GM12878 (cell line): ENCODE results near the gene ZNF667. TPM values are rescaled to one million over a fixed set of nuclear protein-coding genes. Genes with fewer than 3 reads are reported as not detected.

Experiments used
- ASH2L ChIP-seq: fragments of 300-600, 200-600 bp; sonication (generic); IDR thresholded peaks from 2 replicates; pipeline ENCODE4 v1.6.1; 2017; ENCODE audit warnings: low read depth, mild to moderate bottlenecking, borderline replicate concordance
- BRCA1 ChIP-seq: IDR thresholded peaks from 2 replicates; pipeline ENCODE4 v1.6.1; 2011; ENCODE audit warnings: low read depth, low read length, improper control_type of control experiment
- CBX3 ChIP-seq: fragments of 200-600 bp; sonication (generic); IDR thresholded peaks from 2 replicates; pipeline ENCODE4 v1.6.1; 2016; ENCODE audit warnings: low read depth, borderline replicate concordance
- CBX5 ChIP-seq: sonication (generic); IDR thresholded peaks from 2 replicates; pipeline ENCODE4 v1.6.1; 2016; ENCODE audit warnings: low read depth, moderate library complexity, mild to moderate bottlenecking, inconsistent platforms
- CUX1 ChIP-seq: IDR thresholded peaks from 2 replicates; pipeline ENCODE4 v1.6.1; 2012; ENCODE audit warnings: improper control_type of control experiment, low read depth, low read length; ENCODE audit not compliant: insufficient replicate concordance
- E2F4 ChIP-seq: IDR thresholded peaks from 2 replicates; pipeline ENCODE4 v1.6.1; 2012; ENCODE audit warnings: low read depth, low read length, improper control_type of control experiment
- RELA ChIP-seq: fragments of 450-650 bp; IDR thresholded peaks from 2 replicates; pipeline ENCODE4 v1.8.0; 2014; ENCODE audit warnings: borderline replicate concordance; ENCODE audit not compliant: partially characterized antibody
- SP1 ChIP-seq: IDR thresholded peaks from one replicate; pipeline ENCODE4 v1.6.1; 2011; ENCODE audit warnings: low read depth, low read length
- TCF7 ChIP-seq: IDR thresholded peaks from 2 replicates; pipeline ENCODE4 v1.6.1; 2014; ENCODE audit warnings: antibody characterized with exemption, borderline replicate concordance
- polyA plus RNA-seq, 11 experiments: library from polyadenylated mRNA; depleted of rRNA in 4 of 11; unstranded in 6 of 11; stranded (reverse) in 5 of 11; fragments of >200 nt; fragmentation: Nextera tagmentation in 4 of 11; fragmentation: Illumina TruSeq in 1 of 11; extraction: Ambion mirVana in 4 of 11; extraction: Trizol in 1 of 11; gene quantifications; 1 replicate in 1 of 11; 2 replicates in 10 of 11; pipeline versions ENCODE4 v1.2.1 to v1.2.3, GENCODE V29; 2011 to 2016; ENCODE audit warnings: inconsistent platforms in 2 of 11, missing spikeins in 2 of 11, low read depth in 1 of 11
- total RNA-seq, 4 experiments: library from RNA; depleted of rRNA in 3 of 4; stranded (reverse); fragments of >200 nt in 3 of 4; fragmentation: Illumina TruSeq in 1 of 4; extraction: Trizol in 1 of 4; gene quantifications; 2 replicates each; pipeline versions ENCODE4 v1.2.1 to v1.2.3, GENCODE V29; 2013 to 2021

The ZNF667 gene
- total and polyA plus RNA-seq, 10 of the 15 experiments (the other 5 are each of a cell fraction or from before 2014, with no cell fraction given) = 0.10 TPM; not detected in 9

- TF ChIP-seq E2F4 = no peak
- TF ChIP-seq BRCA1 = no peak
- TF ChIP-seq CBX3 = no peak
- no peak for TF ChIP-seq CBX5
- TF ChIP-seq ASH2L = no peak
- no peak for TF ChIP-seq SP1
- no peak for TF ChIP-seq RELA
- TF ChIP-seq CUX1 = no peak
- TF ChIP-seq TCF7 = no peak
Measured at GRCh38 chr19:56477429-56478338, 539 bp upstream of the ZNF667 start (continued).
